ENCODE results near the gene ACOXL. TPM values are rescaled to one million over a fixed set of nuclear protein-coding genes. Genes with fewer than 3 reads are reported as not detected.

The ACOXL gene
- total RNA-seq, 4 donors from 2014 or later = 0.55 to 5.2 (median 1.1) TPM; not detected in 1

GRCh38 chr2:110971811-110972210 lies 239.4 kb downstream of the ACOXL start:
- Histone ChIP-seq H3K4me1 (peaks cover 0 to 9% (median 2%) of the 10 kb centered on the region in 4 donors), H3K27ac (no peak overlapping the region), H3K27me3 (no peaks in the 10 kb centered on the region), H3K4me3 (no peak overlapping the region), H3K36me3 (no peaks in the 10 kb centered on the region), H3K9me3 (no peaks in the 10 kb centered on the region)
- no peak for DNase-seq
- intact Hi-C loops (cut with DNase I; ENCODE audit: low total_unique reads) = no loop called here
- in situ Hi-C loops (cut with MboI; ENCODE audit: low pct_ligation_motif_present in 1 of 4, low pct_unique_long_range_greater_than_20kb in 1 of 4, low sequenced_read_pairs in 3 of 4) = no loop called here
- 54 to 62% methylated on average over 2 of the region's 2 CpGs for WGBS, 2 donors (ENCODE audit: low coverage in 1 of 2)
- TF ChIP-seq POLR2AphosphoS5 (IDR thresholded peaks at IDR 0.05) = no peak
- TF ChIP-seq CTCF (IDR thresholded peaks at IDR 0.05) = no peak
- no peak for TF ChIP-seq EP300 (IDR thresholded peaks at IDR 0.05; ENCODE audit: low read depth)
- no peak for TF ChIP-seq POLR2A (IDR thresholded peaks at IDR 0.05)

- no peak for DNase-seq
- H3K4me1 ChIP-seq = peaks cover 0 to 9% (median 2%) of the 10 kb centered on the region in 4 donors
- TF ChIP-seq POLR2A (IDR thresholded peaks at IDR 0.05) (no peak), EP300 (IDR thresholded peaks at IDR 0.05; ENCODE audit: low read depth) (no peak), CTCF (IDR thresholded peaks at IDR 0.05) (no peak), POLR2AphosphoS5 (IDR thresholded peaks at IDR 0.05) (no peak)
- intact Hi-C loops (cut with DNase I; ENCODE audit: low total_unique reads) = no loop called here
- no peak overlapping the region for H3K4me3 ChIP-seq
- no peaks in the 10 kb centered on the region for H3K27me3 ChIP-seq
- in situ Hi-C loops (cut with MboI; ENCODE audit: low pct_ligation_motif_present in 1 of 4, low pct_unique_long_range_greater_than_20kb in 1 of 4, low sequenced_read_pairs in 3 of 4) = no loop called here
- H3K9me3 ChIP-seq = no peaks in the 10 kb centered on the region
- 47 to 80% methylated on average over 1 to 2 of the region's 2 CpGs for WGBS, 2 donors (ENCODE audit: low coverage in 1 of 2)
- H3K36me3 ChIP-seq = no peaks in the 10 kb centered on the region
- H3K27ac ChIP-seq = no peak overlapping the region
Measured at GRCh38 chr2:110973262-110973661, 240.9 kb downstream of the ACOXL start.

GRCh38 chr2:110977403-110977802 lies 245.0 kb downstream of the ACOXL start:
- intact Hi-C loops (cut with DNase I; ENCODE audit: low total_unique reads) (no loop called here), in situ Hi-C loops (cut with MboI; ENCODE audit: low pct_ligation_motif_present in 1 of 4, low pct_unique_long_range_greater_than_20kb in 1 of 4, low sequenced_read_pairs in 3 of 4) (no loop called here)
- H3K27me3 ChIP-seq = no peaks in the 10 kb centered on the region
- H3K4me1 ChIP-seq = no peaks in the 10 kb centered on the region
- H3K9me3 ChIP-seq = no peaks in the 10 kb centered on the region
- DNase-seq = no peak
- no peak overlapping the region for H3K4me3 ChIP-seq
- H3K36me3 ChIP-seq = no peaks in the 10 kb centered on the region
- TF ChIP-seq CTCF (IDR thresholded peaks at IDR 0.05) (no peak), POLR2AphosphoS5 (IDR thresholded peaks at IDR 0.05) (no peak), POLR2A (IDR thresholded peaks at IDR 0.05) (no peak), EP300 (IDR thresholded peaks at IDR 0.05; ENCODE audit: low read depth) (no peak)
- WGBS, 2 donors (ENCODE audit: low coverage in 1 of 2) = 62 to 70% methylated on average over 4 of the region's 4 CpGs
- no peak overlapping the region for H3K27ac ChIP-seq

GRCh38 chr2:110978148-110978547 lies 245.8 kb downstream of the ACOXL start:
- Histone ChIP-seq H3K27me3 (no peaks in the 10 kb centered on the region), H3K27ac (no peak overlapping the region), H3K36me3 (no peaks in the 10 kb centered on the region), H3K4me3 (no peak overlapping the region), H3K4me1 (no peaks in the 10 kb centered on the region), H3K9me3 (no peaks in the 10 kb centered on the region)
- 86 to 94% methylated on average over 4 to 6 of the region's 6 CpGs for WGBS, 2 donors (ENCODE audit: low coverage in 1 of 2)
- in situ Hi-C loops (cut with MboI; ENCODE audit: low pct_ligation_motif_present in 1 of 4, low pct_unique_long_range_greater_than_20kb in 1 of 4, low sequenced_read_pairs in 3 of 4) = no loop called here
- TF ChIP-seq EP300 (IDR thresholded peaks at IDR 0.05; ENCODE audit: low read depth) (no peak), POLR2AphosphoS5 (IDR thresholded peaks at IDR 0.05) (no peak), POLR2A (IDR thresholded peaks at IDR 0.05) (no peak), CTCF (IDR thresholded peaks at IDR 0.05) (no peak)
- no peak for DNase-seq
- intact Hi-C loops (cut with DNase I; ENCODE audit: low total_unique reads) = no loop called here

Data from transverse colon (tissue), 4 donors.